Nephron progenitor cell (in vitro differentiated cells): ENCODE measurements around the gene TMA7.
"Not testable (repeated sequence)": the region's sequence is repeated elsewhere in the genome, so short reads cannot be mapped to it uniquely, and the experiment has no call there.

ENCODE experiments used
- DNase-seq: peaks from one replicate; pipeline ENCODE4 v3.0.0; 2021
- H3K27ac Mint-ChIP-seq: 2 replicates; pipeline ENCODE4 v1.8.0; 2021; ENCODE audit warnings: mild to moderate bottlenecking, moderate library complexity, mixed read lengths
- H3K27me3 Mint-ChIP-seq: 2 replicates; pipeline ENCODE4 v1.8.0; 2021; ENCODE audit warnings: mild to moderate bottlenecking, low read depth, mixed read lengths; ENCODE audit not compliant: poor library complexity
- H3K36me3 Mint-ChIP-seq: 2 replicates; pipeline ENCODE4 v1.8.0; 2021; ENCODE audit warnings: low read depth, mixed read lengths
- H3K4me1 Mint-ChIP-seq: 2 replicates; pipeline ENCODE4 v1.8.0; 2021; ENCODE audit warnings: mixed read lengths
- H3K4me3 Mint-ChIP-seq: 2 replicates; pipeline ENCODE4 v1.8.0; 2021; ENCODE audit warnings: mild to moderate bottlenecking, moderate library complexity, mixed read lengths
- H3K9me3 Mint-ChIP-seq: 2 replicates; pipeline ENCODE4 v1.8.0; 2021; ENCODE audit warnings: mild to moderate bottlenecking, moderate library complexity, mixed read lengths
- CTCF ChIP-seq: fragments of 200-600 bp; sonication (generic); IDR thresholded peaks from 2 replicates; pipeline ENCODE4 v1.5.0; 2021; ENCODE audit warnings: antibody characterized with exemption

TMA7 gene

DNA sequence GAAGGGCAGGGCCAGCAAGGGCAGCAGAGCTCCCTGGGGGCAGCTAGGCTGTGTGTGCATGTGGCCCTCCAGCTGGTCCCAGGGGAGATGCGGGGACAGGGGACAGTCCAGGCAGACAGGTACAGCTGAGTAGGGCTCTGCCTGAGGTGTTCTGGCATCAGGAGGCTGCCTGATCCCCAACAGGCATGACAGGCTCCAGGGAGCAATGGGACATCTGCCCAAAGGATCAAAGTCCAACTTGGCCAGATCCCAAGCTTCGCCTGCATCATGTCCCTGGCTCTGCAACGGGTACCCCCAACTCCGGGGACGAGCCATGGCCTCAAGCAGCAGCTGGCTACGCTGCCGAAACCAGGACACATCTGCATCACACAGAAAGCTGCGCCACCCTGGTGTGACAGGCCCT, 28.3 kb downstream of the TMA7 start:
- Mint-ChIP-seq H3K4me1 (peaks cover 47% of the 10 kb centered on the region), H3K27me3 (no peaks in the 10 kb centered on the region), H3K9me3 (no peaks in the 10 kb centered on the region), H3K27ac (peak overlapping the region; percentile 32), H3K4me3 (no peak overlapping the region), H3K36me3 (peaks cover 12% of the 10 kb centered on the region)
- TF ChIP-seq CTCF: no peak
- no peak for DNase-seq

GRCh38 chr3:48469046-48469915, 29.2 kb downstream of the TMA7 start:
- no peak for TF ChIP-seq CTCF
- Mint-ChIP-seq H3K4me3 (no peak overlapping the region), H3K9me3 (no peaks in the 10 kb centered on the region), H3K27me3 (no peaks in the 10 kb centered on the region), H3K4me1 (peaks cover 51% of the 10 kb centered on the region), H3K36me3 (peaks cover 12% of the 10 kb centered on the region), H3K27ac (no peak overlapping the region)
- no peak for DNase-seq

DNA sequence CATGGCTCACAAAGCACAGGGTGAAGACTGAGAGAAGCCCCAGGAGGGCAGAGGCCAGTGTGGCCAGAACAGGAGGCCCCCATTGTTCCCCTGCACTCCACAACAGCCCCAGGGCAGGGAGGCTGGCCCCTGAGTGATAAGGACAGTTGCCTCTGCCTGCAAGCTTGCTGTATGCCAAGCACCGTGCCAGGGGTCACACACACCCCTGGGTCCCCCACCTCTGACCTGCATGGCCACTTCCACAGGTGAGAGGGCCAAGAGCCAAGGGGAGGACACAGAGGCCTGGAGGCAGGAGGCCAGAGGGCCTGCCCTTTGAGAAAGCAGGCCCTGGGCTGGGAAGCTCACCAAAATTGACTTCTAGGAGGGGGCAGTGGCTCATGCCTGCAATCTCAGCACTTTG, 30.2 kb downstream of the TMA7 start:
- no peak for DNase-seq
- no peak for TF ChIP-seq CTCF
- peak overlapping the region; percentile 77 for H3K27ac Mint-ChIP-seq
- peaks cover 12% of the 10 kb centered on the region for H3K36me3 Mint-ChIP-seq
- H3K4me3 Mint-ChIP-seq: no peak overlapping the region
- H3K9me3 Mint-ChIP-seq: no peaks in the 10 kb centered on the region
- H3K27me3 Mint-ChIP-seq: no peaks in the 10 kb centered on the region
- H3K4me1 Mint-ChIP-seq: peaks cover 55% of the 10 kb centered on the region

GRCh38 chr3:48472673-48472922, 32.5 kb downstream of the TMA7 start:
- Mint-ChIP-seq H3K27me3 (no peaks in the 10 kb centered on the region), H3K36me3 (peaks cover 10% of the 10 kb centered on the region), H3K9me3 (no peaks in the 10 kb centered on the region), H3K27ac (peak overlapping the region; percentile 100), H3K4me3 (peak overlapping the region; percentile 94), H3K4me1 (peaks cover 35% of the 10 kb centered on the region)
- TF ChIP-seq CTCF: no peak
- no peak for DNase-seq

DNA sequence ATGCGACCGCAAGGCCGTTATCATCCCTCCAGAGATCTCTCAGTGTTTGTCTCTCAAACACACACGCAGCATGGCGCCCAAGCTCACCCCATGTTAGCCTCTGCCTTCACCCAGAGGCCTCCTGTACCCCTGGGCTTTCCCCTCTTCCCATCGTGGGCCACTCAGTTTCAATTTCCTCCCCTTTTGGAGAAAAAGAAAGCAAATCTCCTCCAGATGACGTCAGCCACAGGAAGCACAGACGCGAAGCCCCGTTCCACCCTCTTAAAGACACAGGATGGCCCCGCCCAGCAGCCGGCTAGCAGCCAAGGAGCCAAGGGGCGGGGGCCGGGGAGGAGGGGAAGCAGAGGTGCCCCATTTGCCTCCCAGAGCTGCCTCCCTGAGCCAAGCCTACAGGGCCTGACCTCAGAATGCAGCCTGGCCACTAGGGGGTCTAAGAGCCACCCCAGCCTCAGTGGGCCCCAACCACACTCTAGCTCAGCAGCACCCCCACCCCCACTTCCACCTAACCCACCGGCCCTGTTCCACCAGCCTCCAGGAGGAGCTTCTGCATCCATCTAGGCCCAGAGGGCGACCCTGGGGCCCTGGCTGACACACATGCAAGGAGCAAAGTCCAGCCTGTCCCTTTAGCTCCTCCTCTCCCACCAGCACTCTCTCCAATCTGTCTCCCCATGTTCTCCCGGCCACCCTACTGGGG, 33.0 kb downstream of the TMA7 start:
- Mint-ChIP-seq H3K36me3 (peaks cover 5% of the 10 kb centered on the region), H3K9me3 (no peaks in the 10 kb centered on the region), H3K27ac (peak overlapping the region; percentile 100), H3K27me3 (no peaks in the 10 kb centered on the region), H3K4me3 (peak overlapping the region; percentile 94), H3K4me1 (peaks cover 35% of the 10 kb centered on the region)
- DNase-seq: peak; percentile 92
- peak; percentile 44 for TF ChIP-seq CTCF

DNA sequence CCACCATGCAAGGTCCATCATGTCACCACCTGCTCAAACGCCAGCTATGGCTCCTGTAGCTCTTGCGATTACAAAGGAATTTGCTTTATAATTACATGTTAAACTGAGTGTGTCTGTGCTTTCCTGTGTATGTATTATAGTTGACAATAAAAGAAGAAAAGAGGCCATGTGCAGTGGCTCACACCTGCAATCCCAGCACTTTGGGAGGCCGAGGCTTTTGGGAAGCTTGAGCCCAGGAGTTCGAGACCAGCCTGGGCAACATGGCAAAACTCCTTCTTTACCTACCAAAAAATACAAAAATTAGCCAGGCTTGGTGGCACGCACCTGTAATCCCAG, 33.5 kb downstream of the TMA7 start:
- peaks cover 4% of the 10 kb centered on the region for H3K36me3 Mint-ChIP-seq
- peak overlapping the region; percentile 91 for H3K27ac Mint-ChIP-seq
- no peaks in the 10 kb centered on the region for H3K9me3 Mint-ChIP-seq
- peak overlapping the region; percentile 94 for H3K4me3 Mint-ChIP-seq
- no peaks in the 10 kb centered on the region for H3K27me3 Mint-ChIP-seq
- no peak for TF ChIP-seq CTCF
- no peak for DNase-seq
- peaks cover 35% of the 10 kb centered on the region for H3K4me1 Mint-ChIP-seq

DNA sequence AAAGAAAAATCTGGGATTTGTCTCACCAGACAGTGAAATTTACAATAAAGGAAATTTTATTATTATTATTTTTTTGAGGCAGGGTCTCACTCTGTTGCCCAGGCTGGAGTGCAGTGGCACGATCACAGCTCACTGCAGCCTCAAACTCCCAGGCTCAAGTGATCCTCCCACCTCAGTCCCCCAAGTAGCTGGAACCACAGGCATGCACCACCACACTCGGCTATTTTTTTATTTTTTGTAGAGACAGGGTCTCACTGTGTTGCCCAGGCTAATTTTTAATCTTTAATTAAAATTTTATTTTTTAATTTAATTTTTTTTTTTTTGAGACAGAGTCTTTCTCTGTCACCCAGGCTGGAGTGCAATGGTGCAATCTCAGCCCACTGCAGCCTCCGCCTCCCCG, 34.0 kb downstream of the TMA7 start:
- H3K36me3 Mint-ChIP-seq, H3K9me3 Mint-ChIP-seq, H3K27me3 Mint-ChIP-seq, H3K27ac Mint-ChIP-seq, DNase-seq, H3K4me3 Mint-ChIP-seq: not testable (repeated sequence)
- peaks cover 35% of the 10 kb centered on the region for H3K4me1 Mint-ChIP-seq
